H1 (cell line): Measurements from ENCODE around the gene FCRLA. TPM values are rescaled to one million over a fixed set of nuclear protein-coding genes. Genes with fewer than 3 reads are reported as not detected.

ENCODE experiments used
- CTCF ChIA-PET: fragments of 300-600 bp; sonication (Branson Sonifier 250); formaldehyde crosslinking; loops from one replicate; lab custom pipeline; 2021; ENCODE audit not compliant: partially characterized antibody; lab: Charles Lee
- POLR2A ChIA-PET: fragments of 300-600 bp; sonication (Branson Sonifier 250); formaldehyde crosslinking; loops from one replicate; lab custom pipeline; 2021; ENCODE audit warnings: inconsistent platforms; ENCODE audit not compliant: partially characterized antibody; lab: Charles Lee
- DNase-seq, 2 experiments: peaks; one replicate each; pipeline versions ENCODE4 v3.0.0 to v3.0.0-alpha.2; 2010 to 2022; ENCODE audit warnings: low spot score in 2 of 2, low read depth in 1 of 2, mixed read lengths in 1 of 2
- FAIRE-seq: peaks from 2 replicates; lab custom pipeline; 2011; peaks lifted over from hg19 to GRCh38; lab: Jason Lieb, UNC
- H2AFZ ChIP-seq: 2 replicates; pipeline ENCODE4 v1.8.1; 2012; ENCODE audit warnings: low read length, inconsistent platforms
- H2AK5ac ChIP-seq: 2 replicates; pipeline ENCODE4 v1.6.1; 2013; ENCODE audit warnings: low read depth, low read length
- H2BK120ac ChIP-seq: replicated peaks from 2 replicates; pipeline ENCODE3; 2013; ENCODE audit warnings: low read depth, low read length, inconsistent platforms
- H2BK12ac ChIP-seq: 2 replicates; pipeline ENCODE4 v1.6.1; 2013; ENCODE audit warnings: low read depth, low read length
- H2BK15ac ChIP-seq: 2 replicates; pipeline ENCODE4 v1.6.1; 2013; ENCODE audit warnings: low read length
- H2BK20ac ChIP-seq: 2 replicates; pipeline ENCODE4 v1.6.1; 2013; ENCODE audit warnings: low read length
- H2BK5ac ChIP-seq: 2 replicates; pipeline ENCODE4 v1.6.1; 2013; ENCODE audit warnings: low read depth, low read length
- H3K14ac ChIP-seq: 2 replicates; pipeline ENCODE4 v1.6.1; 2013; ENCODE audit warnings: inconsistent platforms; ENCODE audit not compliant: insufficient read length
- H3K18ac ChIP-seq: 2 replicates; pipeline ENCODE4 v1.6.1; 2013; ENCODE audit warnings: low read length; ENCODE audit errors: extremely low read depth
- H3K23ac ChIP-seq: 2 replicates; pipeline ENCODE4 v1.6.1; 2013; ENCODE audit warnings: inconsistent platforms; ENCODE audit not compliant: insufficient read length
- H3K23me2 ChIP-seq: 2 replicates; pipeline ENCODE4 v1.6.1; 2013; ENCODE audit warnings: low read depth, low read length
- H3K27ac ChIP-seq: 2 replicates; pipeline ENCODE4 v1.6.1; 2011; ENCODE audit warnings: low read depth, low read length, inconsistent platforms
- H3K27me3 ChIP-seq, 4 experiments: replicated peaks in 1 of 4; 1 replicate in 1 of 4; 2 replicates in 3 of 4; pipeline versions ENCODE4 v1.6.1 to v1.8.1; 2011 to 2013; ENCODE audit warnings: low read length in 3 of 4, mild to moderate bottlenecking in 3 of 4, inconsistent platforms in 2 of 4, mixed read lengths in 2 of 4, moderate library complexity in 1 of 4; ENCODE audit not compliant: control insufficient read depth in 3 of 4, insufficient read depth in 3 of 4; ENCODE audit errors: extremely low read depth in 1 of 4
- H3K36me3 ChIP-seq, 4 experiments: 2 replicates each; pipeline versions ENCODE4 v1.6.1 to v1.8.1; 2011 to 2013; ENCODE audit warnings: mild to moderate bottlenecking in 4 of 4, low read length in 3 of 4, moderate library complexity in 2 of 4, control low read depth in 1 of 4, inconsistent platforms in 1 of 4; ENCODE audit not compliant: insufficient read depth in 4 of 4, control insufficient read depth in 2 of 4
- H3K4ac ChIP-seq: replicated peaks from 2 replicates; pipeline ENCODE3; 2013; ENCODE audit warnings: low read length, low read depth, mixed read lengths, inconsistent platforms; ENCODE audit not compliant: insufficient read length
- H3K4me1 ChIP-seq, 4 experiments: replicated peaks in 1 of 4; 1 replicate in 1 of 4; 2 replicates in 3 of 4; pipeline versions ENCODE4 v1.6.1 to v1.8.1; 2011 to 2013; ENCODE audit warnings: low read length in 3 of 4, inconsistent platforms in 2 of 4, mixed read lengths in 1 of 4; ENCODE audit not compliant: insufficient read depth in 4 of 4, control insufficient read depth in 3 of 4
- H3K4me2 ChIP-seq, 2 experiments: 2 replicates each; pipeline versions ENCODE4 v1.6.1 to v1.8.1; 2011 to 2013; ENCODE audit warnings: low read depth in 2 of 2, low read length in 2 of 2, control low read depth in 1 of 2, inconsistent platforms in 1 of 2, mild to moderate bottlenecking in 1 of 2; ENCODE audit not compliant: insufficient read depth in 1 of 2
- H3K4me3 ChIP-seq, 4 experiments: fragments of 200-600, 300-600 bp in 1 of 4; sonication (generic), shearing (Covaris generic), sonication (Bioruptor Twin) in 1 of 4; 2 replicates each; pipeline versions ENCODE4 v1.5.1 to v1.8.1; 2011 to 2016; ENCODE audit warnings: low read length in 4 of 4, low read depth in 3 of 4, control low read depth in 2 of 4, inconsistent platforms in 2 of 4, mild to moderate bottlenecking in 2 of 4, mixed read lengths in 1 of 4, moderate library complexity in 1 of 4; ENCODE audit not compliant: insufficient read depth in 2 of 4; ENCODE audit errors: extremely low read depth in 1 of 4
- H3K56ac ChIP-seq: replicated peaks from 2 replicates; pipeline ENCODE3; 2013; ENCODE audit warnings: low read depth, mild to moderate bottlenecking, mixed read lengths, low read length, inconsistent platforms; ENCODE audit not compliant: insufficient read length
- H3K79me1 ChIP-seq: 2 replicates; pipeline ENCODE4 v1.6.1; 2013; ENCODE audit warnings: low read depth, low read length, control low read depth
- H3K79me2 ChIP-seq, 2 experiments: 2 replicates each; pipeline versions ENCODE4 v1.6.1 to v1.8.1; 2012 to 2013; ENCODE audit warnings: low read length in 2 of 2, mild to moderate bottlenecking in 2 of 2, inconsistent platforms in 1 of 2; ENCODE audit not compliant: insufficient read depth in 2 of 2, control insufficient read depth in 1 of 2
- H3K9ac ChIP-seq, 4 experiments: replicated peaks in 1 of 4; 1 replicate in 1 of 4; 2 replicates in 3 of 4; pipeline versions ENCODE4 v1.6.1 to v1.8.1; 2011 to 2013; ENCODE audit warnings: low read depth in 3 of 4, low read length in 3 of 4, control low read depth in 2 of 4, mild to moderate bottlenecking in 2 of 4, moderate library complexity in 2 of 4, inconsistent platforms in 1 of 4; ENCODE audit errors: extremely low read depth in 1 of 4
- H3K9me3 ChIP-seq, 2 experiments: 2 replicates each; pipeline versions ENCODE4 v1.6.1 to v1.8.1; 2012 to 2013; ENCODE audit warnings: mild to moderate bottlenecking in 2 of 2, moderate library complexity in 2 of 2, control low read depth in 1 of 2, inconsistent platforms in 1 of 2, low read depth in 1 of 2, low read length in 1 of 2, mixed read lengths in 1 of 2; ENCODE audit not compliant: insufficient read depth in 2 of 2
- H4K20me1 ChIP-seq, 2 experiments: replicated peaks in 1 of 2; 2 replicates each; pipeline versions ENCODE3 to v1.8.1; 2011 to 2013; ENCODE audit warnings: inconsistent platforms in 2 of 2, low read length in 2 of 2, mild to moderate bottlenecking in 1 of 2; ENCODE audit not compliant: insufficient read depth in 2 of 2, control insufficient read depth in 1 of 2
- H4K5ac ChIP-seq: 2 replicates; pipeline ENCODE4 v1.6.1; 2013; ENCODE audit warnings: low read length, low read depth, mixed read lengths, inconsistent platforms; ENCODE audit not compliant: insufficient read length
- H4K8ac ChIP-seq: 2 replicates; pipeline ENCODE4 v1.8.0; 2013; ENCODE audit warnings: mild to moderate bottlenecking, moderate library complexity, low read length, inconsistent platforms; ENCODE audit not compliant: insufficient read depth; ENCODE audit errors: extremely low read depth
- H4K91ac ChIP-seq: replicated peaks from 2 replicates; pipeline ENCODE3; 2013; ENCODE audit warnings: low read length, mixed read lengths, inconsistent platforms; ENCODE audit not compliant: insufficient read length
- CHD1 ChIP-seq: IDR thresholded peaks from 2 replicates; pipeline ENCODE4 v1.6.1; 2012; ENCODE audit warnings: low read depth, low read length, improper control_type of control experiment
- HDAC2 ChIP-seq, 2 experiments: fragments of 300-600 bp in 1 of 2; sonication (generic) in 1 of 2; IDR thresholded peaks; 2 replicates each; pipeline ENCODE4 v1.6.1; 2011 to 2012; ENCODE audit warnings: low read depth in 2 of 2, low read length in 2 of 2, mild to moderate bottlenecking in 2 of 2, moderate library complexity in 2 of 2, borderline replicate concordance in 1 of 2, inconsistent platforms in 1 of 2
- JUND ChIP-seq: IDR thresholded peaks from 2 replicates; pipeline ENCODE4 v1.6.1; 2011; ENCODE audit warnings: mild to moderate bottlenecking, improper control_type of control experiment, low read length
- MAFK ChIP-seq: IDR thresholded peaks from 2 replicates; pipeline ENCODE4 v1.6.1; 2012; ENCODE audit warnings: low read depth, mild to moderate bottlenecking, improper control_type of control experiment, low read length
- RBBP5 ChIP-seq: IDR thresholded peaks from 2 replicates; pipeline ENCODE4 v1.7.1; 2012; ENCODE audit warnings: low read depth, mild to moderate bottlenecking, inconsistent platforms, low read length, moderate library complexity, borderline replicate concordance
- RFX5 ChIP-seq: IDR thresholded peaks from 2 replicates; pipeline ENCODE4 v1.6.1; 2011; ENCODE audit warnings: low read depth, low read length, improper control_type of control experiment, borderline replicate concordance
- SP2 ChIP-seq: IDR thresholded peaks from 2 replicates; pipeline ENCODE4 v1.6.1; 2012; ENCODE audit warnings: mild to moderate bottlenecking, low read length, inconsistent platforms
- SUZ12 ChIP-seq: fragments of 200-600 bp; sonication (generic); IDR thresholded peaks from 2 replicates; pipeline ENCODE4 v1.6.1; 2012; ENCODE audit warnings: mild to moderate bottlenecking, inconsistent platforms, low read length, moderate library complexity, mixed read lengths
- ZNF274 ChIP-seq: IDR thresholded peaks from 2 replicates; pipeline ENCODE4 v1.7.0; 2012; ENCODE audit warnings: low read length, borderline replicate concordance; ENCODE audit errors: extremely low read depth
- WGBS, 2 experiments: shearing (Covaris generic) in 1 of 2; methylation state at CpG; one replicate each; pipeline versions ENCODE4 v1.1.6 to v1.1.7; 2013 to 2015; ENCODE audit warnings: low lambda C conversion rate in 2 of 2, mixed read lengths in 2 of 2, inconsistent platforms in 1 of 2, low coverage in 1 of 2, missing lambda C conversion rate in 1 of 2; ENCODE audit not compliant: insufficient replicate concordance in 2 of 2, insufficient coverage in 1 of 2, insufficient read length in 1 of 2; ENCODE audit errors: extremely low coverage in 1 of 2, missing lambda C conversion rate in 1 of 2; 5-methylcytosine and 5-hydroxymethylcytosine counted together
- polyA plus RNA-seq, 7 experiments: library from polyadenylated mRNA; depleted of rRNA in 3 of 7; stranded (reverse) in 5 of 7; unstranded in 2 of 7; fragments of >200 nt in 5 of 7; fragments of 200-250 nt in 2 of 7; gene quantifications; 1 replicate in 5 of 7; 2 replicates in 1 of 7; 4 replicates in 1 of 7; pipeline versions ENCODE4 v1.2.1 to v1.2.3, GENCODE V29; 2011 to 2013; ENCODE audit warnings: missing spikeins in 2 of 7, mixed read lengths in 2 of 7
- total RNA-seq: library from RNA; stranded (reverse); fragmentation: NEBNext Ultra II Directional; extraction: Animal tissue kit (Norgen Biotek cat#: 25700); gene quantifications from 2 replicates; pipeline ENCODE4 v1.2.1, GENCODE V29; 2021

The FCRLA gene
- total and polyA plus RNA-seq, 2 of the 8 experiments (the other 6 are each of a cell fraction or from before 2014, with no cell fraction given) = not detected

DNA sequence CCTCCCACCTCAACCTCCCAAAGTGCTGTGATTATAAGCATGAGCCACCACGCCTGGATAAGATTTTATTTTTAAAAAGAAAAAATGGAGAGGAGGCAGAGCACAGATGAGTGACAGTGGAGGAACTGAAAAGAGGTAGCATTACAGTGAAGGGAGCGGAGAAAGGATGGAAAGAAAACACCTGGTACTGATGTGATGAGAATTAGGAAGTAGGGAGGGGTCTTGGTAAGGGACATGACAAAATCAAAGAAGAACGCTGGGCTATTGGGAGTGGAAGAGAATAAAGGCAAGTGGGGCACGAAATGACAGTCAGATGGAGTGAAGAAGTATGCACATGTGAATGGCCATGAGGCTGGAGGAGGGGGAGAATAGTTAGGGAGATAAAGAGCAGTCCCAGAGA lies 2.3 kb downstream of the FCRLA start:
- POLR2A ChIA-PET = no interaction called here
- Histone ChIP-seq H3K4ac (no peak overlapping the region), H2BK5ac (no peak overlapping the region), H3K14ac (no peak overlapping the region), H3K23me2 (no peaks in the 10 kb centered on the region), H4K5ac (no peak overlapping the region), H3K27me3 (peaks cover 0 to 2% (median 0%) of the 10 kb centered on the region in 4 experiments; a peak in 1 of 7 replicates), H3K56ac (no peak overlapping the region), H2AK5ac (no peak overlapping the region), H3K27ac (no peak overlapping the region), H3K4me3 (no peak overlapping the region), H3K4me1 (no peaks in the 10 kb centered on the region), H4K91ac (no peak overlapping the region), H3K18ac (no peak overlapping the region), H3K36me3 (no peaks in the 10 kb centered on the region), H3K9me3 (no peaks in the 10 kb centered on the region), H2BK20ac (no peak overlapping the region), H3K79me1 (no peaks in the 10 kb centered on the region), H2BK12ac (no peak overlapping the region), H3K4me2 (no peak overlapping the region), H4K20me1 (no peaks in the 10 kb centered on the region), H4K8ac (no peak overlapping the region), H3K9ac (no peak overlapping the region), H2BK15ac (no peak overlapping the region), H2AFZ (no peak overlapping the region), H2BK120ac (no peak overlapping the region), H3K79me2 (no peaks in the 10 kb centered on the region), H3K23ac (no peak overlapping the region)
- CTCF ChIA-PET = interaction anchor here (1.4 kb wide), 1 partner anchor 29 kb away, joined by 3 read pairs; no protein-coding TSS in a partner anchor
- 85% methylated on average over 4 of the region's 4 CpGs; no CpG with 5 or more reads in 1 of the 2 experiments for WGBS, 2 experiments
- no peak for FAIRE-seq
- DNase-seq = no peak
- no peak for TF ChIP-seq SUZ12
- TF ChIP-seq ZNF274 = no peak
- TF ChIP-seq RBBP5 = no peak
- TF ChIP-seq JUND = no peak
- TF ChIP-seq HDAC2 (IDR thresholded peaks at IDR 0.05; ENCODE audit: borderline replicate concordance in 1 of 2, low read depth in 2 of 2, low read length in 2 of 2) = no peak
- TF ChIP-seq SP2 = no peak
- TF ChIP-seq RFX5 = no peak
- TF ChIP-seq CHD1 = no peak
- no peak for TF ChIP-seq MAFK
